Frontal cortex (tissue), 4 donors: ENCODE results near the gene MTHFD1L. TPM values are rescaled to one million over a fixed set of nuclear protein-coding genes. Genes with fewer than 3 reads are reported as not detected.

ENCODE experiments used
- DNase-seq, 2 donors: peaks; one replicate each; pipeline ENCODE4 v3.0.0; 2012; ENCODE audit warnings: low spot score in 2 of 2
- FAIRE-seq: peaks from 2 replicates; lab custom pipeline; 2012; peaks lifted over from hg19 to GRCh38; lab: Jason Lieb, UNC
- total RNA-seq: library from RNA; depleted of rRNA; stranded (reverse); fragments of >200 nt; gene quantifications from one replicate; pipeline ENCODE4 v1.2.3, GENCODE V29; 2014
- donor health status: control.
- donor health status: control.
- donor health status: control.

MTHFD1L gene
- total RNA-seq, 1 donor from 2014 or later: 13.5 TPM

- DNase-seq (no peak), FAIRE-seq (no peak)
Observed at GRCh38 chr6:150863213-150863928, 2.1 kb upstream of the MTHFD1L start.

GRCh38 chr6:150865043-150865405, 478 bp upstream of the MTHFD1L start:
- FAIRE-seq (no peak), DNase-seq (no peak)

- DNase-seq (peak; percentile 80 to 85), FAIRE-seq (no peak)
Observed at GRCh38 chr6:150866147-150866990, 867 bp downstream of the MTHFD1L start.

GRCh38 chr6:150866991-150867501, 1.5 kb downstream of the MTHFD1L start:
- FAIRE-seq (no peak), DNase-seq (no peak)

GRCh38 chr6:150868759-150869158, 3.3 kb downstream of the MTHFD1L start:
- DNase-seq (no peak), FAIRE-seq (no peak)

GRCh38 chr6:150874179-150874578, 8.7 kb downstream of the MTHFD1L start:
- DNase-seq (no peak), FAIRE-seq (no peak)

GRCh38 chr6:150875841-150876240, 10.3 kb downstream of the MTHFD1L start:
- no peak for FAIRE-seq

GRCh38 chr6:150876598-150876997, 11.1 kb downstream of the MTHFD1L start:
- FAIRE-seq (no peak), DNase-seq (no peak)

More at GRCh38 chr6:150875841-150876240, 10.3 kb downstream of the MTHFD1L start:
- DNase-seq: no peak

GRCh38 chr6:150877928-150878327, 12.4 kb downstream of the MTHFD1L start:
- FAIRE-seq (no peak), DNase-seq (no peak)

GRCh38 chr6:150878347-150879213, 13.1 kb downstream of the MTHFD1L start:
- DNase-seq: no peak
- no peak for FAIRE-seq

GRCh38 chr6:150880336-150880735, 14.8 kb downstream of the MTHFD1L start:
- DNase-seq: no peak

GRCh38 chr6:150881911-150882481, 16.5 kb downstream of the MTHFD1L start:
- FAIRE-seq: no peak
- no peak for DNase-seq

More at GRCh38 chr6:150880336-150880735, 14.8 kb downstream of the MTHFD1L start:
- no peak for FAIRE-seq

- no peak for FAIRE-seq
Observed at GRCh38 chr6:150883521-150883920, 18.0 kb downstream of the MTHFD1L start.

GRCh38 chr6:150886155-150886554, 20.7 kb downstream of the MTHFD1L start:
- FAIRE-seq: no peak
- no peak for DNase-seq

More at GRCh38 chr6:150883521-150883920, 18.0 kb downstream of the MTHFD1L start:
- no peak for DNase-seq

- DNase-seq: no peak
- FAIRE-seq: no peak
Observed at GRCh38 chr6:150887978-150888563, 22.6 kb downstream of the MTHFD1L start.

GRCh38 chr6:150890346-150890745, 24.8 kb downstream of the MTHFD1L start:
- FAIRE-seq (no peak), DNase-seq (no peak)

GRCh38 chr6:150891888-150892485, 26.5 kb downstream of the MTHFD1L start:
- DNase-seq (peak in 1 of 2 donors; percentile 54), FAIRE-seq (no peak)

GRCh38 chr6:150894191-150894744, 28.8 kb downstream of the MTHFD1L start:
- DNase-seq (no peak), FAIRE-seq (no peak)
